ENCODE measurements around the gene HNRNPLL.

DNA sequence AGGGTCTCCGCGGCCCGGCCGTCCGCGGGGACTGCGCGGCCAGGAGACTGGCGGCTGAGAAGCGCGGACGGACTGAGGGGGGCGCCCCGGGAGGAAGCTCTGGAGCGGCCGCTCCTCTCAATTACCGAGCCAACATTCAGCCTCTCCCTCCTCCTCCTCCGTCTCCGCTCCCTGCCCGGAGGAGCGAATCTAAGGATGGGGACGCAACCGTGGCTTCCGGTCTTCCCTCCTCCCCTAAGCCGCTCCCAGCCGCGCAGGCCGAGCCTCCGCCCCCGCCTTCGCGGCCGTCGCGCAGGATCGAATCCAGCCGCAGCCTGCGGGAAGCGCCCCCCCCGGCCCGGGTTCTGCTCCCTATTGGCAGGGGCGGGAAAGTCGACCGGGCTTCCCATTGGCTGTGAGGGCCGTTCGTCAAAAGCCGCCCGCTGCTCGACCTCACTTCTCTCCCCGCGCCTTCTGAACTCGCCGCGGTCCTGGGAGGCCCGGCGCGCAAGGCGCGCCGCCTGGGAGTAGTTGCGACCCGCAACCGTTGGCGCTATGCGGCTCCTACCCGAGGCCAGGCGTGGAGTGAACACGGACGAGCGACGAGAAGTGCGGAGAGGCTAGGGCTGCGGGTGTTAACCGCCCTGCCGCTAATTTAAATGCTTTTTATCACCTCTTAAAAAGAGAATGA lies at the start of gene HNRNPLL:
- TF ChIP-seq SIN3A (conservative IDR thresholded peaks at IDR 0.05 in 1 of 2, IDR thresholded peaks at IDR 0.05 in 1 of 2; ENCODE audit: low read depth in 1 of 2, low read length in 2 of 2) (peak in 1 of 2 experiments; percentile 13; a peak in 2 of 4 replicates), POLR2A (IDR thresholded peaks at IDR 0.05; ENCODE audit: control extremely low read depth in 1 of 2, low read depth in 2 of 2, low read length in 2 of 2) (peak; percentile 88 to 93), CTCF (IDR thresholded peaks at IDR 0.05; ENCODE audit: control extremely low read depth in 1 of 3, insufficient read depth in 1 of 3, low read depth in 1 of 3, low read length in 3 of 3) (peak in 1 of 3 experiments; percentile 1; a peak in 1 of 4 replicates), YY1 (IDR thresholded peaks at IDR 0.05; ENCODE audit: low read depth, low read length) (0 out of 2 replicates have a peak, but pooled peaks have one; percentile 4), SP1 (IDR thresholded peaks at IDR 0.05; ENCODE audit: low read depth, low read length) (peak; percentile 75), HDAC2 (IDR thresholded peaks at IDR 0.05; ENCODE audit: borderline replicate concordance in 1 of 2, low read depth in 2 of 2, low read length in 2 of 2) (no peak), MAFK (IDR thresholded peaks at IDR 0.05; ENCODE audit: low read depth, low read length) (no peak), EP300 (IDR thresholded peaks at IDR 0.05; ENCODE audit: borderline replicate concordance in 1 of 2, low read depth in 2 of 2, low read length in 2 of 2) (no peak)

Measured in H1 (cell line).